ENCODE data around the gene HEATR1.
A peak's percentile ranks its signal among the peaks of the same experiment; 100 is the strongest.

HEATR1 gene

GRCh38 chr1:236561976-236562375 is 42.3 kb downstream of the HEATR1 start:
- DNase-seq, result no peak
- Histone ChIP-seq H3K36me3 (peaks cover 75% of the 10 kb centered on the region), H3K4me3 (ENCODE audit: low read depth, low read length) (no peak overlapping the region), H3K27ac (no peak overlapping the region), H3K9me3 (ENCODE audit: severe bottlenecking) (no peaks in the 10 kb centered on the region), H3K27me3 (ENCODE audit: insufficient read depth, low read depth, severe bottlenecking) (no peaks in the 10 kb centered on the region)
- TF ChIP-seq CTCF (IDR thresholded peaks at IDR 0.05; ENCODE audit: low read depth, low read length), result no peak

GRCh38 chr1:236560213-236560771 is 44.0 kb downstream of the HEATR1 start:
- DNase-seq, result no peak
- Histone ChIP-seq H3K9me3 (ENCODE audit: severe bottlenecking) (no peaks in the 10 kb centered on the region), H3K36me3 (peaks cover 77% of the 10 kb centered on the region), H3K4me3 (ENCODE audit: low read depth, low read length) (no peak overlapping the region), H3K27me3 (ENCODE audit: insufficient read depth, low read depth, severe bottlenecking) (no peaks in the 10 kb centered on the region), H3K27ac (no peak overlapping the region)
- TF ChIP-seq CTCF (IDR thresholded peaks at IDR 0.05; ENCODE audit: low read depth, low read length), result 0 out of 2 replicates have a peak, but pooled peaks have one; percentile 15

- TF ChIP-seq CTCF (IDR thresholded peaks at IDR 0.05; ENCODE audit: low read depth, low read length), result no peak
- peaks cover 77% of the 10 kb centered on the region for H3K36me3 ChIP-seq
Measured at GRCh38 chr1:236558846-236559245, 45.5 kb downstream of the HEATR1 start.

GRCh38 chr1:236558081-236558480 is 46.2 kb downstream of the HEATR1 start:
- H3K27me3 ChIP-seq (ENCODE audit: insufficient read depth, low read depth, severe bottlenecking), result no peaks in the 10 kb centered on the region
- no peak for DNase-seq
- TF ChIP-seq CTCF (IDR thresholded peaks at IDR 0.05; ENCODE audit: low read depth, low read length), result no peak
- peaks cover 78% of the 10 kb centered on the region for H3K36me3 ChIP-seq
- H3K27ac ChIP-seq, result no peak overlapping the region
- no peak overlapping the region for H3K4me3 ChIP-seq (ENCODE audit: low read depth, low read length)
- H3K9me3 ChIP-seq (ENCODE audit: severe bottlenecking), result no peaks in the 10 kb centered on the region

More at GRCh38 chr1:236558846-236559245, 45.5 kb downstream of the HEATR1 start:
- H3K27ac ChIP-seq, result no peak overlapping the region
- H3K9me3 ChIP-seq (ENCODE audit: severe bottlenecking), result no peaks in the 10 kb centered on the region
- DNase-seq, result no peak
- no peaks in the 10 kb centered on the region for H3K27me3 ChIP-seq (ENCODE audit: insufficient read depth, low read depth, severe bottlenecking)
- H3K4me3 ChIP-seq (ENCODE audit: low read depth, low read length), result no peak overlapping the region

- Histone ChIP-seq H3K9me3 (ENCODE audit: severe bottlenecking) (no peaks in the 10 kb centered on the region), H3K36me3 (peaks cover 84% of the 10 kb centered on the region), H3K27ac (no peak overlapping the region), H3K4me3 (ENCODE audit: low read depth, low read length) (no peak overlapping the region), H3K27me3 (ENCODE audit: insufficient read depth, low read depth, severe bottlenecking) (no peaks in the 10 kb centered on the region)
- DNase-seq, result no peak
- no peak for TF ChIP-seq CTCF (IDR thresholded peaks at IDR 0.05; ENCODE audit: low read depth, low read length)
Measured at GRCh38 chr1:236556606-236557005, 47.7 kb downstream of the HEATR1 start.

GRCh38 chr1:236553370-236553769 is 50.9 kb downstream of the HEATR1 start:
- no peak overlapping the region for H3K27ac ChIP-seq
- TF ChIP-seq CTCF (IDR thresholded peaks at IDR 0.05; ENCODE audit: low read depth, low read length), result no peak
- no peak for DNase-seq
- peaks cover 97% of the 10 kb centered on the region for H3K36me3 ChIP-seq
- H3K4me3 ChIP-seq (ENCODE audit: low read depth, low read length), result no peak overlapping the region
- no peaks in the 10 kb centered on the region for H3K9me3 ChIP-seq (ENCODE audit: severe bottlenecking)
- no peaks in the 10 kb centered on the region for H3K27me3 ChIP-seq (ENCODE audit: insufficient read depth, low read depth, severe bottlenecking)

All from WERI-Rb-1 (cell line).